Epithelial cell of proximal tubule (primary cell): ENCODE data around the gene CEP135. TPM values are rescaled to one million over a fixed set of nuclear protein-coding genes. Genes with fewer than 3 reads are reported as not detected.

Source experiments
- DNase-seq: peaks from one replicate; pipeline ENCODE4 v3.0.0-alpha.2; 2011; ENCODE audit warnings: low read depth
- H3K4me3 ChIP-seq: 2 replicates; pipeline ENCODE4 v1.5.1; 2011; ENCODE audit warnings: low read depth, mild to moderate bottlenecking, low read length
- total RNA-seq: library from RNA; depleted of rRNA; stranded (reverse); fragments of >200 nt; gene quantifications from 2 replicates; pipeline ENCODE4 v1.2.3, GENCODE V29; 2015
- TF ChIP-seq, protein P1 (sequence below): conservative IDR thresholded peaks from 2 replicates; pipeline ENCODE4 v1.5.1; 2012; ENCODE audit warnings: low read depth, mild to moderate bottlenecking, low read length

The CEP135 gene, protein sequence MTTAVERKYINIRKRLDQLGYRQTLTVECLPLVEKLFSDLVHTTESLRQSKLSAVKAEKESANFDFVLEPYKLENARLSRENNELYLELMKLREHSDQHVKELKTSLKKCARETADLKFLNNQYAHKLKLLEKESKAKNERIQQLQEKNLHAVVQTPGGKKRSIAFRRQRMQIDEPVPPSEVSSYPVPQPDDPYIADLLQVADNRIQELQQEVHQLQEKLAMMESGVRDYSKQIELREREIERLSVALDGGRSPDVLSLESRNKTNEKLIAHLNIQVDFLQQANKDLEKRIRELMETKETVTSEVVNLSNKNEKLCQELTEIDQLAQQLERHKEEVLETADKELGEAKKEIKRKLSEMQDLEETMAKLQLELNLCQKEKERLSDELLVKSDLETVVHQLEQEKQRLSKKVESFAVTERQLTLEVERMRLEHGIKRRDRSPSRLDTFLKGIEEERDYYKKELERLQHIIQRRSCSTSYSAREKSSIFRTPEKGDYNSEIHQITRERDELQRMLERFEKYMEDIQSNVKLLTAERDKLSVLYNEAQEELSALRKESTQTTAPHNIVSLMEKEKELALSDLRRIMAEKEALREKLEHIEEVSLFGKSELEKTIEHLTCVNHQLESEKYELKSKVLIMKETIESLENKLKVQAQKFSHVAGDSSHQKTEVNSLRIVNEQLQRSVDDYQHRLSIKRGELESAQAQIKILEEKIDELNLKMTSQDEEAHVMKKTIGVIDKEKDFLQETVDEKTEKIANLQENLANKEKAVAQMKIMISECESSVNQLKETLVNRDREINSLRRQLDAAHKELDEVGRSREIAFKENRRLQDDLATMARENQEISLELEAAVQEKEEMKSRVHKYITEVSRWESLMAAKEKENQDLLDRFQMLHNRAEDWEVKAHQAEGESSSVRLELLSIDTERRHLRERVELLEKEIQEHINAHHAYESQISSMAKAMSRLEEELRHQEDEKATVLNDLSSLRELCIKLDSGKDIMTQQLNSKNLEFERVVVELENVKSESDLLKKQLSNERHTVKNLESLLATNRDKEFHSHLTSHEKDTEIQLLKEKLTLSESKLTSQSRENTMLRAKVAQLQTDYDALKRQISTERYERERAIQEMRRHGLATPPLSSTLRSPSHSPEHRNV
- 5.7 and 7.8 TPM in 2 replicates for total RNA-seq

DNA sequence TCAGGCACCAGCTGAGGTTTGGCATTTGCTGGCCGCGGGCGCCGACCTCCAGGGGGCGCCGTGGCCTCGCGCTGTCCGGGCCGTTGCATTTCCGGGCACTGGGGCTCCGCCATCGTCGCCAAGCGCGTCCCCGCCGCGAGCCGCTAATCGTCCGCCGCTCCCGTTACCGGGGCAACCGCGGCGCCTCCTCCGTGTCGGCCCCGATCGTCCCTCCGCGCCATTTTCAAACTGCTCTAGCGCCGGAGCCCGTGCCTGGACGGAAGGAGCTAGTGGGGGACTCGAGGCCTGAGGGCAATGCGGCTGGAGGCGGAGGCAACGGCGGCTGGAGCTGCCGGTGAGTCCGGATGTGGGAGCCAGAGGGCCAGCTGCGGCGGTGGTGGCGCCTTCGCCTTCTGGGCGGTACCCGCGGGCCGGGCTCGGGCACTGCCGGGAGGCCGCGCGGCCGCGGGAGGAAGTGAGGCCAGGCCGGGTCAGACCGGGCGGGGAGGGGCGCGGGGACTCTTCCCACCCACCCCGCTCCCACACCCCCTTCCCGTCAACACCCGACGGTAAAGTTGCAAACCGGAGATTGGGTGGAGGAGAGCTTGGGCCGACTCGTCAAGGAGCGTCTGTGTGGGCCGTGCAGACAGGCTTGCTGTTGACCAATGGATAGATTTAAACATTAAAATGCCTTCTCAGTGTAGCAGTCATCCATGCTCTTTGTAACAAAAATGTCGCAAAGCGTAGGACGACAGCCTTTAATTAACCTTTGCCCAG is at the start of gene CEP135:
CEP135 (plus strand) TSS at position 220 of the 756 bp plus-strand sequence. CDS start 3,186 bp downstream, outside the sequence.
- TF ChIP-seq, protein P1, sequence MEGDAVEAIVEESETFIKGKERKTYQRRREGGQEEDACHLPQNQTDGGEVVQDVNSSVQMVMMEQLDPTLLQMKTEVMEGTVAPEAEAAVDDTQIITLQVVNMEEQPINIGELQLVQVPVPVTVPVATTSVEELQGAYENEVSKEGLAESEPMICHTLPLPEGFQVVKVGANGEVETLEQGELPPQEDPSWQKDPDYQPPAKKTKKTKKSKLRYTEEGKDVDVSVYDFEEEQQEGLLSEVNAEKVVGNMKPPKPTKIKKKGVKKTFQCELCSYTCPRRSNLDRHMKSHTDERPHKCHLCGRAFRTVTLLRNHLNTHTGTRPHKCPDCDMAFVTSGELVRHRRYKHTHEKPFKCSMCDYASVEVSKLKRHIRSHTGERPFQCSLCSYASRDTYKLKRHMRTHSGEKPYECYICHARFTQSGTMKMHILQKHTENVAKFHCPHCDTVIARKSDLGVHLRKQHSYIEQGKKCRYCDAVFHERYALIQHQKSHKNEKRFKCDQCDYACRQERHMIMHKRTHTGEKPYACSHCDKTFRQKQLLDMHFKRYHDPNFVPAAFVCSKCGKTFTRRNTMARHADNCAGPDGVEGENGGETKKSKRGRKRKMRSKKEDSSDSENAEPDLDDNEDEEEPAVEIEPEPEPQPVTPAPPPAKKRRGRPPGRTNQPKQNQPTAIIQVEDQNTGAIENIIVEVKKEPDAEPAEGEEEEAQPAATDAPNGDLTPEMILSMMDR: peak; percentile 86
- DNase-seq: peak; percentile 50
- H3K4me3 ChIP-seq: peak within 1 kb of the TSS; percentile 78

DNA sequence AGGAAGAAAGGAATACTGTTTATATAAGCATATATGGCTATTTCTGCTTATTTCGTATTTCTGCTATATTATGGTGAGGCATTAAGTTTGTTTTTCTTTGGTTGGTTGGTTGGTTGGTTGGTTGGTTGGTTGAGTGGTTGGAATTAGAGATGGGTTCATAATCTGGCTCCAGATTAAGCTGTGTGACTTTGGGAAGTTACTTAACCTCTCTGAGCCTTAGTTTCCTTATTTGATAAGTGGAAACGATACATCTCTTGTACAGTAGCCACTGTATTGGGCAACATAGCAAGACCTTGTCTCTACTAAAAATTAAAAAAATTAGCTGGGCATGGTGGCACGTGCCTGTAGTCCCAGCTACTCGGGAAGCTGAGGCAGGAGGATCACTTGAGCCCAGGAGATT is 46.1 kb upstream of the CEP135 start:
- TF ChIP-seq, protein P1: no peak
- H3K4me3 ChIP-seq: no peak overlapping the region
- DNase-seq: no peak

DNA sequence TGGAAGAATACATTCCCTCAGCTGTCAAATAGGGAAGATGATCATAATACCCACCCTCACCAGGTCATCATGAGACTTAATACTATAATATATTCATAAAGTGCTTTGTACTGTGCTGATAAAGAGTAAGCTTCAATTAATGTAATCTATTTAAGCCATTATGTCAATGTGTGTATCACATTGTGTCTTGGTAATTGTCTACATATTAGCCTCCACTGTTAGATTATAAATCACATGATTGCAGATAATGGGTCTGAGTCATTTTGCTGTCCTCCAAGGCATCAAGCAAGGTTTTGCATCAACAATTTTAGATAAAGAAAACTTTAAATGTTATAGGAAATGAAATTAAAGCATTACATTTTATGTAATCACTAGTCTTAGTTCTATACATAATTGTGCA is 45.2 kb upstream of the CEP135 start:
- H3K4me3 ChIP-seq: no peak overlapping the region
- TF ChIP-seq, protein P1: no peak
- DNase-seq: no peak

DNA sequence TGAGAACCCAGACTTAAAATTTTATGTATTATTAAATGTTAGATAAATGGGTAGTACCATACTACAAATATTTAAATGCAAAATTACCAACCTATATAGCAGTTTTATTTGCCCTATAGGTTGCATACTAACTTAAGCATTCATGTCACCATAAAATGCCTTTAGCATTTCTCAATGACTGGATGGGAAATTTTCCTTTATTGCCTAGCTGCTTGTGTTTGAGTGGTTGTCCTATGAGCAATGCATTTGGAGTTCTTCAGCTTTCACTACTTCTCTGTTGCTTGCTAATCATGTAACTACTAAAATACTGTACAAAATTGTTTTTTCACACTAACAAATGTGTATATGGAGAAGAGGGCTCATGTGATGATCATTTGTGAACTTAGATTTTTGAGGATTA is 44.2 kb upstream of the CEP135 start:
- TF ChIP-seq, protein P1: no peak
- DNase-seq: no peak
- H3K4me3 ChIP-seq: no peak overlapping the region

DNA sequence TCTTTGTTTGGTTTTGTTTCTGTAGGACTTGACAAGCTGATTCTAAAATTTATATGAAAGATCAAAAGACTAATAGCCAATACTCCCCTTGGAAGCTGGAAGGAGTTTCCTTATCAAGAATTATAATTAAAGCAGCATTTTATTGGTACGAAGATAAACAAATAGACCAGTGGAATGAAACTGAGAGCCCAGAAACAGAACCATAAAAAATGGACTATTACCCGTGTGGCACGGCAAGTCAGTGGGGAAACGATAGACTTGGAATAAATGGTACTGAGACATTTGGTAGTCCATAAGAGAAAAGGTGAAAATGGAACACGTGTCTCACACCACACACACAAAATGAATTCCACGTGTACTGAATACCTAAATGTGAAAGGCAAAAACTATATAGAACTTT is 42.4 kb upstream of the CEP135 start:
- no peak for DNase-seq
- no peak overlapping the region for H3K4me3 ChIP-seq
- TF ChIP-seq, protein P1: no peak

DNA sequence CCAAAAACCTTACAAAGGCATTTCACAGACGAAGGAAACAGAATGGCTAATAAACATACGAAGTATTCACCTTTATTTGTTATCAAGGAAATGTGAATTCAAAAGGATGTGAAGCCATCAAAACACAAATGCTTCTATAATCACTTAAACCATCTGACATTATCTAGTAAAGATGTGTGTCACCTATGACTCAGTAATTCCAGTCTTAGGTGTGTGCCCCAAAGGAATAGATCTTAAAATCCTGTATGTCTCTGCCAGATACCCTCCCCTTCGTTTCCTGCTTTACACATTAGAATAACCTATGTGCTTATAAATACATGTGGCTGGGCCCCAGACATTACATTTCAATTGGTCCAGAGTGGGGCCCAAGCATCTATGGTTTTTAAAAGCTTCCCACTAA is 41.8 kb upstream of the CEP135 start:
- TF ChIP-seq, protein P1: no peak
- DNase-seq: no peak
- no peak overlapping the region for H3K4me3 ChIP-seq
